AG04450 (cell line): ENCODE measurements around the gene APOD. TPM values are rescaled to one million over a fixed set of nuclear protein-coding genes. Genes with fewer than 3 reads are reported as not detected.
"Not testable (repeated sequence)": the region's sequence is repeated elsewhere in the genome, so short reads cannot be mapped to it uniquely, and the experiment has no call there.

Experiments
- CTCF ChIA-PET: fragments of 300-600, 350-600 bp; formaldehyde crosslinking; extraction: SDS; loops from one replicate; lab custom pipeline; 2022; ENCODE audit warnings: antibody characterized with exemption, inconsistent platforms; lab: Charles Lee
- POLR2A ChIA-PET: fragments of 350-600 bp; formaldehyde crosslinking; extraction: SDS; loops from one replicate; lab custom pipeline; 2021; ENCODE audit warnings: antibody characterized with exemption, inconsistent platforms; lab: Yijun Ruan, JAX
- DNase-seq: peaks from one replicate; pipeline ENCODE4 v3.0.0-alpha.2; 2011; ENCODE audit warnings: low read depth, low spot score
- H3K27ac ChIP-seq: one replicate; pipeline ENCODE4 v1.5.1; 2012; ENCODE audit warnings: low read depth, low read length, control low read depth
- H3K27me3 ChIP-seq: one replicate; pipeline ENCODE4 v1.6.0; 2012; ENCODE audit warnings: low read length; ENCODE audit not compliant: control insufficient read depth, insufficient read depth
- H3K4me3 ChIP-seq: 2 replicates; pipeline ENCODE4 v1.5.1; 2011; ENCODE audit warnings: mild to moderate bottlenecking, low read depth, low read length, control low read depth
- H3K9me3 ChIP-seq: 2 replicates; pipeline ENCODE4 v1.5.1; 2012; ENCODE audit warnings: low read length; ENCODE audit not compliant: control insufficient read depth, insufficient read depth
- CTCF ChIP-seq: IDR thresholded peaks from 2 replicates; pipeline ENCODE4 v1.5.1; 2011; ENCODE audit warnings: low read depth, low read length, control low read depth, inconsistent platforms
- polyA plus RNA-seq: library from polyadenylated mRNA; depleted of rRNA; stranded (reverse); fragments of >200 nt; gene quantifications from 2 replicates; pipeline ENCODE4 v1.2.3, GENCODE V29; 2011

APOD gene
- polyA plus RNA-seq, 1 experiment = 0.56 TPM

GRCh38 chr3:195597229-195597628, 13.5 kb upstream of the APOD start:
- no peak for TF ChIP-seq CTCF
- H3K4me3 ChIP-seq = no peak overlapping the region
- ChIA-PET POLR2A (no interaction called here), CTCF (interaction anchor here (0.5 kb wide), 1 partner anchor 291 kb away, joined by 3 read pairs; no protein-coding TSS in a partner anchor)
- peaks cover 9% of the 10 kb centered on the region for H3K27me3 ChIP-seq
- no peak overlapping the region for H3K27ac ChIP-seq
- peaks cover 3% of the 10 kb centered on the region; the same call in 1 of the 2 replicates for H3K9me3 ChIP-seq
- DNase-seq = no peak

GRCh38 chr3:195596765-195597171, 13.0 kb upstream of the APOD start:
- ChIA-PET CTCF (no interaction called here), POLR2A (no interaction called here)
- Histone ChIP-seq H3K4me3 (no peak overlapping the region), H3K9me3 (peaks cover 3% of the 10 kb centered on the region; the same call in 1 of the 2 replicates), H3K27me3 (peaks cover 11% of the 10 kb centered on the region), H3K27ac (no peak overlapping the region)
- DNase-seq = no peak
- TF ChIP-seq CTCF = no peak

GRCh38 chr3:195595785-195596531, 12.2 kb upstream of the APOD start:
- H3K27me3 ChIP-seq = peaks cover 9% of the 10 kb centered on the region
- no peak for TF ChIP-seq CTCF
- H3K27ac ChIP-seq = no peak overlapping the region
- H3K9me3 ChIP-seq = peaks cover 3% of the 10 kb centered on the region; the same call in 1 of the 2 replicates
- no peak for DNase-seq
- H3K4me3 ChIP-seq = no peak overlapping the region
- ChIA-PET CTCF (no interaction called here), POLR2A (no interaction called here)

GRCh38 chr3:195591852-195592251, 8.1 kb upstream of the APOD start:
- H3K27me3 ChIP-seq = peaks cover 9% of the 10 kb centered on the region
- H3K4me3 ChIP-seq = no peak overlapping the region
- no peak for TF ChIP-seq CTCF
- CTCF ChIA-PET = no interaction called here
- no peak for DNase-seq
- H3K9me3 ChIP-seq = peaks cover 4% of the 10 kb centered on the region; the same call in 1 of the 2 replicates
- POLR2A ChIA-PET = no interaction called here
- H3K27ac ChIP-seq = no peak overlapping the region

- Histone ChIP-seq H3K4me3 (no peak overlapping the region), H3K27ac (no peak overlapping the region), H3K27me3 (peaks cover 9% of the 10 kb centered on the region), H3K9me3 (peaks cover 4% of the 10 kb centered on the region; the same call in 1 of the 2 replicates)
- ChIA-PET CTCF (no interaction called here), POLR2A (no interaction called here)
- TF ChIP-seq CTCF = no peak
- no peak for DNase-seq
Measured at GRCh38 chr3:195591220-195591619, 7.5 kb upstream of the APOD start.

GRCh38 chr3:195590381-195590780, 6.6 kb upstream of the APOD start:
- H3K27me3 ChIP-seq, POLR2A ChIA-PET, H3K4me3 ChIP-seq, H3K27ac ChIP-seq, H3K9me3 ChIP-seq, CTCF ChIA-PET, DNase-seq: not testable (repeated sequence)

- H3K4me3 ChIP-seq, H3K27me3 ChIP-seq, H3K9me3 ChIP-seq, POLR2A ChIA-PET, DNase-seq, CTCF ChIA-PET, H3K27ac ChIP-seq: not testable (repeated sequence)
Measured at GRCh38 chr3:195589796-195590195, 6.1 kb upstream of the APOD start.
